ENCODE measurements around the gene EFR3B.

GRCh38 chr2:25116956-25117355, 75.1 kb downstream of the EFR3B start:
- TF ChIP-seq CTCF (IDR thresholded peaks at IDR 0.05) (no peak), SP1 (CRISPR knock-in tag; conservative IDR thresholded peaks at IDR 0.05) (no peak), NR2C2 (CRISPR knock-in tag; IDR thresholded peaks at IDR 0.05) (no peak), ZBTB43 (CRISPR knock-in tag; IDR thresholded peaks at IDR 0.05) (no peak), JUN (CRISPR knock-in tag; IDR thresholded peaks at IDR 0.05) (no peak)
- TF ChIP-seq, protein P1, sequence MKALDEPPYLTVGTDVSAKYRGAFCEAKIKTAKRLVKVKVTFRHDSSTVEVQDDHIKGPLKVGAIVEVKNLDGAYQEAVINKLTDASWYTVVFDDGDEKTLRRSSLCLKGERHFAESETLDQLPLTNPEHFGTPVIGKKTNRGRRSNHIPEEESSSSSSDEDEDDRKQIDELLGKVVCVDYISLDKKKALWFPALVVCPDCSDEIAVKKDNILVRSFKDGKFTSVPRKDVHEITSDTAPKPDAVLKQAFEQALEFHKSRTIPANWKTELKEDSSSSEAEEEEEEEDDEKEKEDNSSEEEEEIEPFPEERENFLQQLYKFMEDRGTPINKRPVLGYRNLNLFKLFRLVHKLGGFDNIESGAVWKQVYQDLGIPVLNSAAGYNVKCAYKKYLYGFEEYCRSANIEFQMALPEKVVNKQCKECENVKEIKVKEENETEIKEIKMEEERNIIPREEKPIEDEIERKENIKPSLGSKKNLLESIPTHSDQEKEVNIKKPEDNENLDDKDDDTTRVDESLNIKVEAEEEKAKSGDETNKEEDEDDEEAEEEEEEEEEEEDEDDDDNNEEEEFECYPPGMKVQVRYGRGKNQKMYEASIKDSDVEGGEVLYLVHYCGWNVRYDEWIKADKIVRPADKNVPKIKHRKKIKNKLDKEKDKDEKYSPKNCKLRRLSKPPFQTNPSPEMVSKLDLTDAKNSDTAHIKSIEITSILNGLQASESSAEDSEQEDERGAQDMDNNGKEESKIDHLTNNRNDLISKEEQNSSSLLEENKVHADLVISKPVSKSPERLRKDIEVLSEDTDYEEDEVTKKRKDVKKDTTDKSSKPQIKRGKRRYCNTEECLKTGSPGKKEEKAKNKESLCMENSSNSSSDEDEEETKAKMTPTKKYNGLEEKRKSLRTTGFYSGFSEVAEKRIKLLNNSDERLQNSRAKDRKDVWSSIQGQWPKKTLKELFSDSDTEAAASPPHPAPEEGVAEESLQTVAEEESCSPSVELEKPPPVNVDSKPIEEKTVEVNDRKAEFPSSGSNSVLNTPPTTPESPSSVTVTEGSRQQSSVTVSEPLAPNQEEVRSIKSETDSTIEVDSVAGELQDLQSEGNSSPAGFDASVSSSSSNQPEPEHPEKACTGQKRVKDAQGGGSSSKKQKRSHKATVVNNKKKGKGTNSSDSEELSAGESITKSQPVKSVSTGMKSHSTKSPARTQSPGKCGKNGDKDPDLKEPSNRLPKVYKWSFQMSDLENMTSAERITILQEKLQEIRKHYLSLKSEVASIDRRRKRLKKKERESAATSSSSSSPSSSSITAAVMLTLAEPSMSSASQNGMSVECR (CRISPR knock-in tag; IDR thresholded peaks at IDR 0.05; ENCODE audit: borderline replicate concordance), result no peak
- TF ChIP-seq, protein P2, sequence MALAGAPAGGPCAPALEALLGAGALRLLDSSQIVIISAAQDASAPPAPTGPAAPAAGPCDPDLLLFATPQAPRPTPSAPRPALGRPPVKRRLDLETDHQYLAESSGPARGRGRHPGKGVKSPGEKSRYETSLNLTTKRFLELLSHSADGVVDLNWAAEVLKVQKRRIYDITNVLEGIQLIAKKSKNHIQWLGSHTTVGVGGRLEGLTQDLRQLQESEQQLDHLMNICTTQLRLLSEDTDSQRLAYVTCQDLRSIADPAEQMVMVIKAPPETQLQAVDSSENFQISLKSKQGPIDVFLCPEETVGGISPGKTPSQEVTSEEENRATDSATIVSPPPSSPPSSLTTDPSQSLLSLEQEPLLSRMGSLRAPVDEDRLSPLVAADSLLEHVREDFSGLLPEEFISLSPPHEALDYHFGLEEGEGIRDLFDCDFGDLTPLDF (CRISPR knock-in tag; IDR thresholded peaks at IDR 0.05), result no peak
- TF ChIP-seq, protein P3, sequence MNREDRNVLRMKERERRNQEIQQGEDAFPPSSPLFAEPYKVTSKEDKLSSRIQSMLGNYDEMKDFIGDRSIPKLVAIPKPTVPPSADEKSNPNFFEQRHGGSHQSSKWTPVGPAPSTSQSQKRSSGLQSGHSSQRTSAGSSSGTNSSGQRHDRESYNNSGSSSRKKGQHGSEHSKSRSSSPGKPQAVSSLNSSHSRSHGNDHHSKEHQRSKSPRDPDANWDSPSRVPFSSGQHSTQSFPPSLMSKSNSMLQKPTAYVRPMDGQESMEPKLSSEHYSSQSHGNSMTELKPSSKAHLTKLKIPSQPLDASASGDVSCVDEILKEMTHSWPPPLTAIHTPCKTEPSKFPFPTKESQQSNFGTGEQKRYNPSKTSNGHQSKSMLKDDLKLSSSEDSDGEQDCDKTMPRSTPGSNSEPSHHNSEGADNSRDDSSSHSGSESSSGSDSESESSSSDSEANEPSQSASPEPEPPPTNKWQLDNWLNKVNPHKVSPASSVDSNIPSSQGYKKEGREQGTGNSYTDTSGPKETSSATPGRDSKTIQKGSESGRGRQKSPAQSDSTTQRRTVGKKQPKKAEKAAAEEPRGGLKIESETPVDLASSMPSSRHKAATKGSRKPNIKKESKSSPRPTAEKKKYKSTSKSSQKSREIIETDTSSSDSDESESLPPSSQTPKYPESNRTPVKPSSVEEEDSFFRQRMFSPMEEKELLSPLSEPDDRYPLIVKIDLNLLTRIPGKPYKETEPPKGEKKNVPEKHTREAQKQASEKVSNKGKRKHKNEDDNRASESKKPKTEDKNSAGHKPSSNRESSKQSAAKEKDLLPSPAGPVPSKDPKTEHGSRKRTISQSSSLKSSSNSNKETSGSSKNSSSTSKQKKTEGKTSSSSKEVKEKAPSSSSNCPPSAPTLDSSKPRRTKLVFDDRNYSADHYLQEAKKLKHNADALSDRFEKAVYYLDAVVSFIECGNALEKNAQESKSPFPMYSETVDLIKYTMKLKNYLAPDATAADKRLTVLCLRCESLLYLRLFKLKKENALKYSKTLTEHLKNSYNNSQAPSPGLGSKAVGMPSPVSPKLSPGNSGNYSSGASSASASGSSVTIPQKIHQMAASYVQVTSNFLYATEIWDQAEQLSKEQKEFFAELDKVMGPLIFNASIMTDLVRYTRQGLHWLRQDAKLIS (CRISPR knock-in tag; IDR thresholded peaks at IDR 0.05; ENCODE audit: borderline replicate concordance), result no peak
- TF ChIP-seq, protein P4, sequence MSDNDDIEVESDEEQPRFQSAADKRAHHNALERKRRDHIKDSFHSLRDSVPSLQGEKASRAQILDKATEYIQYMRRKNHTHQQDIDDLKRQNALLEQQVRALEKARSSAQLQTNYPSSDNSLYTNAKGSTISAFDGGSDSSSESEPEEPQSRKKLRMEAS (CRISPR knock-in tag; IDR thresholded peaks at IDR 0.05), result no peak

All from WTC11 (cell line).